Measurements from ENCODE around the gene KRTAP9-7. TPM values are rescaled to one million over a fixed set of nuclear protein-coding genes. Genes with fewer than 3 reads are reported as not detected.
A peak's percentile ranks its signal among the peaks of the same experiment; 100 is the strongest.

KRTAP9-7 gene
- total and polyA plus RNA-seq, 2 of the 4 experiments (the other 2 are of a cell fraction), result not detected

DNA sequence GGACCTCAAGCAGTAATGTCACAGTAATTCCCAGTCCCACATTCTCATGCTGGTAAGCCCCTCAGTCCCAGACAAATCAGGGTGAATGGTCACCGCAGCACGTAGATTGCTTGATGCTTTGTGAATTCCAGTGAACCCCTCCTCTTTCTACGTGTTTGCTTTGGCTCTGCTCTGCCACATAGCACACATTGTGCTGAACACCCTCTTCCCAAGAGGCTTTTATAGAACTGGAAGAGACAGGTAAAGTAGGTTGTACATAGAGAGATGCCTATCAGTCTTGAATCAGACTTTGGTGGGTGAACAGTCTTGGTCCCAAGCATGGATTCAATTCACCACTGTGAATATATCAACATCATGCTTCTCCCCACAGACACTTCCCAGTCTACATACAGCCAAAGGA lies 10.9 kb upstream of the KRTAP9-7 start:
- H2BK20ac ChIP-seq (ENCODE audit: low read depth, low read length), result no peak overlapping the region; the same call in 1 of the 2 replicates
- no peak overlapping the region for H3K4me3 ChIP-seq (ENCODE audit: insufficient read depth, low read depth, low read length)
- in situ Hi-C loops (cut with MboI; ENCODE audit: low sequenced_read_pairs) (no loop called here), intact Hi-C loops (cut with micrococcal nuclease) (loop anchor here (2.0 kb wide), 1 partner anchor 14 kb away; no protein-coding TSS in a partner anchor), dilution Hi-C loops (cut with HindIII; ENCODE audit: low sequenced_read_pairs, unreplicated experiment) (no loop called here)
- WGBS, 2 experiments (ENCODE audit: extremely low coverage in 2 of 2, insufficient read length in 1 of 2), result no CpG with 5 or more reads among the region's 3 CpGs
- H2BK15ac ChIP-seq (ENCODE audit: low read depth, low read length), result peak overlapping the region; percentile 2; the same call in 1 of the 3 replicates
- ATAC-seq (ENCODE audit: low read depth) (no peak), DNase-seq (no peak)
- no peaks in the 10 kb centered on the region for H4K20me1 ChIP-seq (ENCODE audit: insufficient read depth, low read length)
- CTCF ChIA-PET, result interaction anchor here (0.7 kb wide), 1 partner anchor 11 kb away, joined by 3 read pairs; no protein-coding TSS in a partner anchor
- H2AK5ac ChIP-seq (ENCODE audit: low read depth, low read length), result no peak overlapping the region
- no peaks in the 10 kb centered on the region for H3K9me1 ChIP-seq (ENCODE audit: insufficient read depth, low read length)
- no peak overlapping the region for H3K4me2 ChIP-seq (ENCODE audit: low read depth, low read length)
- no peaks in the 10 kb centered on the region for H3K36me3 ChIP-seq (ENCODE audit: control insufficient read depth, insufficient read depth, low read length)
- 0 out of 2 replicates have a peak overlapping the region, but pooled peaks have one; percentile 7 for H4K91ac ChIP-seq (ENCODE audit: insufficient read depth, low read depth, low read length)
- no TSS peak for BruUV-seq (replicated peaks)
- H2AFZ ChIP-seq (replicated peaks; ENCODE audit: low read length, poor library complexity), result no peak overlapping the region
- H2BK5ac ChIP-seq (ENCODE audit: low read depth, low read length, poor library complexity, severe bottlenecking), result no peak overlapping the region
- H3K9me3 ChIP-seq (ENCODE audit: control insufficient read depth, insufficient read depth, low read length), result no peaks in the 10 kb centered on the region
- no peak overlapping the region for H4K8ac ChIP-seq (ENCODE audit: low read depth in 2 of 2, low read length in 2 of 2)
- H3K56ac ChIP-seq (ENCODE audit: extremely low read depth, insufficient read depth, low read length), result no peak overlapping the region
- H3K4ac ChIP-seq (ENCODE audit: low read depth, low read length), result no peak overlapping the region
- no peak overlapping the region for H3K27ac ChIP-seq (ENCODE audit: insufficient read depth, low read length)
- peak overlapping the region; percentile 37 for H2AK9ac ChIP-seq (replicated peaks; ENCODE audit: low read depth, low read length, poor library complexity)
- peaks cover 9% of the 10 kb centered on the region for H3K27me3 ChIP-seq (ENCODE audit: control insufficient read depth, insufficient read depth, low read length)
- TF ChIP-seq, protein P1, sequence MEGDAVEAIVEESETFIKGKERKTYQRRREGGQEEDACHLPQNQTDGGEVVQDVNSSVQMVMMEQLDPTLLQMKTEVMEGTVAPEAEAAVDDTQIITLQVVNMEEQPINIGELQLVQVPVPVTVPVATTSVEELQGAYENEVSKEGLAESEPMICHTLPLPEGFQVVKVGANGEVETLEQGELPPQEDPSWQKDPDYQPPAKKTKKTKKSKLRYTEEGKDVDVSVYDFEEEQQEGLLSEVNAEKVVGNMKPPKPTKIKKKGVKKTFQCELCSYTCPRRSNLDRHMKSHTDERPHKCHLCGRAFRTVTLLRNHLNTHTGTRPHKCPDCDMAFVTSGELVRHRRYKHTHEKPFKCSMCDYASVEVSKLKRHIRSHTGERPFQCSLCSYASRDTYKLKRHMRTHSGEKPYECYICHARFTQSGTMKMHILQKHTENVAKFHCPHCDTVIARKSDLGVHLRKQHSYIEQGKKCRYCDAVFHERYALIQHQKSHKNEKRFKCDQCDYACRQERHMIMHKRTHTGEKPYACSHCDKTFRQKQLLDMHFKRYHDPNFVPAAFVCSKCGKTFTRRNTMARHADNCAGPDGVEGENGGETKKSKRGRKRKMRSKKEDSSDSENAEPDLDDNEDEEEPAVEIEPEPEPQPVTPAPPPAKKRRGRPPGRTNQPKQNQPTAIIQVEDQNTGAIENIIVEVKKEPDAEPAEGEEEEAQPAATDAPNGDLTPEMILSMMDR (conservative IDR thresholded peaks at IDR 0.05; ENCODE audit: low read depth, low read length), result no peak
- TF ChIP-seq, protein P2, sequence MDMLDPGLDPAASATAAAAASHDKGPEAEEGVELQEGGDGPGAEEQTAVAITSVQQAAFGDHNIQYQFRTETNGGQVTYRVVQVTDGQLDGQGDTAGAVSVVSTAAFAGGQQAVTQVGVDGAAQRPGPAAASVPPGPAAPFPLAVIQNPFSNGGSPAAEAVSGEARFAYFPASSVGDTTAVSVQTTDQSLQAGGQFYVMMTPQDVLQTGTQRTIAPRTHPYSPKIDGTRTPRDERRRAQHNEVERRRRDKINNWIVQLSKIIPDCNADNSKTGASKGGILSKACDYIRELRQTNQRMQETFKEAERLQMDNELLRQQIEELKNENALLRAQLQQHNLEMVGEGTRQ (IDR thresholded peaks at IDR 0.05; ENCODE audit: low read depth, low read length), result no peak
- no peak for TF ChIP-seq CHD1 (IDR thresholded peaks at IDR 0.05; ENCODE audit: low read depth, low read length)
- no peak for TF ChIP-seq MXI1 (IDR thresholded peaks at IDR 0.05; ENCODE audit: borderline replicate concordance, low read depth, low read length)
- no peak for TF ChIP-seq BHLHE40 (IDR thresholded peaks at IDR 0.05; ENCODE audit: low read depth, low read length)
- TF ChIP-seq MAZ (IDR thresholded peaks at IDR 0.05; ENCODE audit: borderline replicate concordance, low read depth, low read length), result no peak
- TF ChIP-seq RFX5 (IDR thresholded peaks at IDR 0.05; ENCODE audit: low read depth, low read length), result no peak
- TF ChIP-seq MAFK (IDR thresholded peaks at IDR 0.05; ENCODE audit: low read depth, low read length), result no peak
- no peak for TF ChIP-seq RAD21 (IDR thresholded peaks at IDR 0.05; ENCODE audit: low read length)
- TF ChIP-seq RCOR1 (IDR thresholded peaks at IDR 0.05; ENCODE audit: insufficient replicate concordance, low read length), result no peak
- TF ChIP-seq, protein P3, sequence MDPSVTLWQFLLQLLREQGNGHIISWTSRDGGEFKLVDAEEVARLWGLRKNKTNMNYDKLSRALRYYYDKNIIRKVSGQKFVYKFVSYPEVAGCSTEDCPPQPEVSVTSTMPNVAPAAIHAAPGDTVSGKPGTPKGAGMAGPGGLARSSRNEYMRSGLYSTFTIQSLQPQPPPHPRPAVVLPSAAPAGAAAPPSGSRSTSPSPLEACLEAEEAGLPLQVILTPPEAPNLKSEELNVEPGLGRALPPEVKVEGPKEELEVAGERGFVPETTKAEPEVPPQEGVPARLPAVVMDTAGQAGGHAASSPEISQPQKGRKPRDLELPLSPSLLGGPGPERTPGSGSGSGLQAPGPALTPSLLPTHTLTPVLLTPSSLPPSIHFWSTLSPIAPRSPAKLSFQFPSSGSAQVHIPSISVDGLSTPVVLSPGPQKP (IDR thresholded peaks at IDR 0.05; ENCODE audit: borderline replicate concordance, low read depth, low read length), result no peak
- no peak for TF ChIP-seq FOS (IDR thresholded peaks at IDR 0.05; ENCODE audit: low read depth, low read length)
- no peak for TF ChIP-seq NFE2L2 (IDR thresholded peaks at IDR 0.05; ENCODE audit: low read depth, low read length)
- TF ChIP-seq CEBPB (IDR thresholded peaks at IDR 0.05; ENCODE audit: low read depth, low read length), result no peak
- TF ChIP-seq SMC3 (IDR thresholded peaks at IDR 0.05; ENCODE audit: low read depth, low read length), result no peak
- no peak for TF ChIP-seq POLR2A (IDR thresholded peaks at IDR 0.05; ENCODE audit: low read depth, low read length)
- H3K14ac ChIP-seq (replicated peaks; ENCODE audit: low read depth, low read length), result no peak overlapping the region
- H3K4me1 ChIP-seq (ENCODE audit: control insufficient read depth, insufficient read depth, low read length), result no peaks in the 10 kb centered on the region
- no peak overlapping the region for H3K9ac ChIP-seq (ENCODE audit: low read depth, low read length)
- no peak overlapping the region for H2BK120ac ChIP-seq (ENCODE audit: low read depth, low read length)
- no peak overlapping the region for H3K23ac ChIP-seq (ENCODE audit: low read depth, low read length)
- POLR2A ChIA-PET (ENCODE audit: unreplicated experiment), result no interaction called here
- no peak overlapping the region for H3K18ac ChIP-seq (ENCODE audit: low read depth, low read length)
- no peak overlapping the region for H4K5ac ChIP-seq (ENCODE audit: low read depth, low read length)
- H3K79me1 ChIP-seq (ENCODE audit: low read depth in 1 of 2, low read length in 2 of 2), result no peaks in the 10 kb centered on the region
